ENCODE measurements around the gene FOXN3.

Gene FOXN3

DNA sequence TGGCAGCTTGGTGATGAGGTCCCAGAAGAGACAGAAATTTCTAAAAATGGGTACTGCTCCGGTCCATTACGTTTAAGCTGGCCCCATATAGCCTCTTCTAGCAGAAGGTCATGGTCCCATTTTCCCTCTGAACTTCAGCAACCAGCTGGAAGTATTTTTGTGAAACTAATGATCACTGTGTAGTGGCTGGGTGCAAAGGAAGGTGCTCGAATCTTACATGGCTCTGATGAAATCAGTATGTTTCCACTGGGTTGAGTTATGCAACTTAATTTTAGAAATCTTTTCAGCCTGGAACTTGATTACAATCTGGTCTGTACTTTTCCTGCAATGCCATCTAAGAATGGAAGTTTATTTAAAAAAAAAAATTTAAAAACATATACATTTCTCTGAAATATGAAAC, 228.5 kb downstream of the FOXN3 start:
- DNase-seq (ENCODE audit: low read depth, low spot score): no peak
- H3K27ac ChIP-seq: no peak overlapping the region

DNA sequence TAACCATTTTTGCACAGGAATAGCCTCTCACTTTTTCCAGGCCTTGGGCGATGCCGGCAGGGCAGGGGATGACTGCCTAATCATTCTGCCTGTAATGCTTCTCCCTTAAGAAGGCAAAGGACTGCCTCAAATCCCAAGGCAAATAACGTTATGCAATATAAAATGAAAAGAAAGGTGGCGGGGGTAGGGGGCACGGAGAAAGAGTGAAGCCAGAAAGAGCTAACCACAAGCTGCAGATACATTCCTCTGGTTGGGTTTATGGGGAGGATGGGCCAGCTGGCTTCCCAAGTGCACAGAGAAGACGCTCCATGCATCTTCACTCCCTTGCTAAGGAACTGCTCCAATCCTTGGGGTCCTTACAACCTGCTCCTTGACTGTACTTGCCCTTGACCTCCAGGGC, 229.5 kb downstream of the FOXN3 start:
- DNase-seq (ENCODE audit: low read depth, low spot score): no peak
- no peak overlapping the region for H3K27ac ChIP-seq

- H3K27ac ChIP-seq: no peak overlapping the region
- no peak for DNase-seq (ENCODE audit: low read depth, low spot score)
These were observed 230.1 kb downstream of the FOXN3 start for GRCh38 chr14:89186856-89187376.

DNA sequence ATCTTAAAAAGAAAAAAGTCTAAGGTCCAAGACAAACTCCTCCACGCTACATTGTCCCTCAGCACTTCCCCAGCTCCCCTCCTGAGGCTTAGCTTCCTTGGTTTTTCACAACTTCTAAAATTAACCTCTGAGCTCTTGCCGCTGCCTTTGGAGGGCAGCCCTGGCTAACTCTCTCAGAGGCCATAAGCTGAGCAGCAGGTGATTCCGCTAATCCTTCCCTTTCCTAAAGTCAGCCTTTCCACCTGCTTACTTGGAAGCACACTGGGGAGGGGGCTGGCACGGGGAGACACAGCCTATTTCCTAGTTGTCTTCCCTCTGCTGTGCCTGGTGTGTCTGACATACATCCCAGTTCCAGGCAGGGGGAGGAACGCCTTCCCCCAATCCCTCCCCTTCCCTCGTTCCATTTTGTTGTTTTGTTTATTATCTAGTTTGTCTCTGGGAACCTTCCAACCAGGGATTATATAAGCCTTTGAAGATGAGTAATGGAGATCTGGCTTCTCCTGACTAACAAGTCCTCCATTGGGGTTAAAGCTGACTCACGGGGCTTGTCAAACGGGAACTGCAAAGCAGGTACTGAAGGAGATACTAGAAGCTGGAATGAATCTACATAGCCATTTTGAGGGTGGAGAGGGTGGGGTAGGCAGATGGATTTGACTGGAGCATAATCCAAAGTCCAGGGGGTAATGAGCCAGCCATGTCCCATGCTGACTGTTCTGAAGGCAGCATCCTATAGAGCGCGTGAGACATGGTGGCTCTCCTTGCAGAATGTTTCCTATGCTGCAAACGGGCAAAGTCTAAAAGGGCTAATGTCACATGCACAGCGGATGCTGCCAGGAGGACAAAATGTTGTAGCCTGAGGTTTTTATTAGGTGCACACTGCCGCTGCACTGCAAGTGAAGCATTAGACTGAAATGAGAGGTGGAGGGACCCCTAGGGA, 230.8 kb downstream of the FOXN3 start:
- DNase-seq (ENCODE audit: low read depth, low spot score): peak; percentile 91
- no peak overlapping the region for H3K27ac ChIP-seq

GRCh38 chr14:89184952-89185351, 232.1 kb downstream of the FOXN3 start:
- H3K27ac ChIP-seq: no peak overlapping the region
- DNase-seq (ENCODE audit: low read depth, low spot score): no peak

DNA sequence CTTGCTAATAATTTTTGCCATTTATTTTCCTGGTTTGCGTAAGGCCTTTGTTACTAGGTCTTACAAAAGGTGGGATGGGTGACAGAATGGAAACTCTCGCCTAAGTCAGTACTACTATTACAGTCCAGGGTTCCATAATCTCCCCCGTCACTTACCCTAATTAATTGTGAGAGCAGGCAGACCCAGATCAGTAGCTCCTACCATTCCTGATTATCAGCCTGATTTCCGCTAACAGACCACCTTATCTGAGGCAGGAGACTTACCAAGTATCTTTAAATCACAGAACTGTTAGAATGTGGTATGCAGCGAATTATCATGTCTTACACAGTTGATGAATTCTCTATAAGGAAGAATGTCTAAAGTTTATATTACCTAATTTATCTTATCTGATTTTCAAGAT, 234.7 kb downstream of the FOXN3 start:
- DNase-seq (ENCODE audit: low read depth, low spot score): no peak
- H3K27ac ChIP-seq: no peak overlapping the region

DNA sequence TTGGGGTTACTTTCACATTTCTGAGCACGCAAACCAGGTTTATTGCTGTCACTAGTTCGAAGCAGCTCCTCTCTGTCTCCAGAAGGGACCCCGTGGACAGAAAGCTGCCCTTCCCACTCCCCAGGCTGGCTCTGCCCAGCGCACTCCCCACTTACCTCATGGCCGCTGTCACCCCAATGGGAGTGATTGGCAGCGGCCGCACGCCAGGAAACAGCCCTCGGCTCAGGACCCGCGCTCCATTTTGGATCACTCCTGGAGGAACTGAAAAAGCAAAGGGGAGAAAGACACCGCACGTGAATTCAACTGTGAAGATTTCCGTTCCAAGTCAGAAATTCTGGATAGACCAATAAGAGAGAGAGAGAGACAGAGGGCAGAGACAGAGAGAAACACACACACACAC, 236.5 kb downstream of the FOXN3 start:
- H3K27ac ChIP-seq: no peak overlapping the region
- no peak for DNase-seq (ENCODE audit: low read depth, low spot score)

- H3K27ac ChIP-seq: no peak overlapping the region
- no peak for DNase-seq (ENCODE audit: low read depth, low spot score)
These were observed 237.1 kb downstream of the FOXN3 start for GRCh38 chr14:89179891-89180404.

- H3K27ac ChIP-seq: no peak overlapping the region
- no peak for DNase-seq (ENCODE audit: low read depth, low spot score)
These were observed 238.1 kb downstream of the FOXN3 start for GRCh38 chr14:89178800-89179535.

- no peak overlapping the region for H3K27ac ChIP-seq
- DNase-seq (ENCODE audit: low read depth, low spot score): no peak
These were observed 238.7 kb downstream of the FOXN3 start for GRCh38 chr14:89178376-89178775.

GRCh38 chr14:89175881-89176799, 240.9 kb downstream of the FOXN3 start:
- no peak overlapping the region for H3K27ac ChIP-seq
- DNase-seq (ENCODE audit: low read depth, low spot score): no peak

DNA sequence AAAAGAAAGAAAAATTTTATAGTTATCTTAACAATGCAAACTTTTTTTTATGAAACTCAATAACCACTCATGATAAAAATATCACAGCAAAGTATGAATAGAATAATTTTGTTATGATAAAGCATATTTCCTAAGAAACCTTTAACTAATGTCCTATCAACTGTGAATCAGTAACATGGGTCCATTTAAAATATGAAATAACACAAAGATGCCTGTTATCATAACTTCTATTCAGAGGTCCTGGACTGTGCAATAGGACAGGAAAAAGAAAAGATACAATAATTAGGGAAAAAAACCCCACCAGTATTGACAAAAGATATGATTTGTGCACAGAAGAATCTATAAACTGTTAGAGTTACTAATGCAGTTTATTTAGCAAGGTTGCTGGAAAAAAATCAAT, 245.4 kb downstream of the FOXN3 start:
- no peak overlapping the region for H3K27ac ChIP-seq
- no peak for DNase-seq (ENCODE audit: low read depth, low spot score)

DNA sequence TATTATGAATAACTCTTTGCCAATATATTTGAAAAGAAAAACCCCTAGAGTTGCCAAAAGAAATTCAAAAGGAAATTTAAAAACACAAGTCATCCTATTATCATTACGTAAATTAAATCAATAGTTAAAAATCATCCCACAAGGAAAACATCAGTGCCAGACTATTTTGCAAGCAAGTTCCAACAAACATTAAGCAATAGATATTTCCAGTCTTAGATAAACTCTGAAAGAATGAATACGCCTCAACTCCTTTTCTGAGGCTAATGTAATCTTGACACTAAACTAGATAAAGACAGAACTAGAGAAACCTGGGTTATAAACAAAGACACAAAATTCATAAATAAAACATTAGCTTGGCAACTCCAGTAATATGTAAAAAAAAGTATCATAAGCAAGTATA, 245.9 kb downstream of the FOXN3 start:
- no peak for DNase-seq (ENCODE audit: low read depth, low spot score)
- no peak overlapping the region for H3K27ac ChIP-seq

- DNase-seq (ENCODE audit: low read depth, low spot score): no peak
These were observed 249.3 kb downstream of the FOXN3 start for GRCh38 chr14:89167705-89168104.

GRCh38 chr14:89166633-89167032, 250.4 kb downstream of the FOXN3 start:
- no peak overlapping the region for H3K27ac ChIP-seq
- no peak for DNase-seq (ENCODE audit: low read depth, low spot score)

More at GRCh38 chr14:89167705-89168104, 249.3 kb downstream of the FOXN3 start:
- no peak overlapping the region for H3K27ac ChIP-seq

- no peak for DNase-seq (ENCODE audit: low read depth, low spot score)
- no peak overlapping the region for H3K27ac ChIP-seq
These were observed 251.5 kb downstream of the FOXN3 start for GRCh38 chr14:89165189-89166181.

GRCh38 chr14:89164168-89165073, 252.6 kb downstream of the FOXN3 start:
- no peak overlapping the region for H3K27ac ChIP-seq
- DNase-seq (ENCODE audit: low read depth, low spot score): no peak

Measured in epithelial cell of prostate (primary cell).